Heart left ventricle (tissue), 13 donors: Measurements from ENCODE around the gene NCK2.

Experiments
- POLR2A ChIP-seq, 2 donors: fragments of 450-650 bp; IDR thresholded peaks; one replicate each; pipeline ENCODE4 v1.6.1; 2017; ENCODE audit warnings: antibody characterized with exemption in 2 of 2, mild to moderate bottlenecking in 2 of 2, moderate library complexity in 2 of 2
- TF ChIP-seq, protein P1 (sequence below), 12 donors: fragments of 200-600 bp; sonication (generic) in 4 of 12; IDR thresholded peaks; one replicate each; pipeline versions ENCODE4 v1.5.0 to v1.8.0; 2018 to 2022; ENCODE audit warnings: antibody characterized with exemption in 12 of 12, mild to moderate bottlenecking in 5 of 12
- donor health status: ischemic (EF 13 %, LVEDD 7.1; RV severe dilation, severe dysfunction).
- donor health status: DM: no; HTN: yes; CAD: no.
- donor health status: DM: no; HTN: no; CAD: no.
- donor health status: ischemic (EF 25% LVEDD 6.9; RV normal size, moderate dysfunction).
- donor health status: ischemic (EF 25% LVEDD 5.7; RV mildly dilated, moderate dysfunction).
- donor health status: ischemic (EF 35%, LVEDD 5.7; RV mildly dilated, moderate dysfunction).
- donor health status: nonischemic (EF 11% LVEDD 7.7; RV severe dilation, severe dysfunction).
- donor health status: DM: yes; HTN: yes; CAD: no.
- donor health status: PGD.
- donor health status: ischemic (EF 29% LVEDD 5.4; RV normal size, mild dysfunction).
- donor health status: nonischemic (EF 23%, LVEDD 6.1; RV moderate dilation, normal function).

GRCh38 chr2:105929516-105929915 lies 184.8 kb downstream of the NCK2 start:
- TF ChIP-seq POLR2A (IDR thresholded peaks at IDR 0.05), result no peak
- TF ChIP-seq, protein P1, sequence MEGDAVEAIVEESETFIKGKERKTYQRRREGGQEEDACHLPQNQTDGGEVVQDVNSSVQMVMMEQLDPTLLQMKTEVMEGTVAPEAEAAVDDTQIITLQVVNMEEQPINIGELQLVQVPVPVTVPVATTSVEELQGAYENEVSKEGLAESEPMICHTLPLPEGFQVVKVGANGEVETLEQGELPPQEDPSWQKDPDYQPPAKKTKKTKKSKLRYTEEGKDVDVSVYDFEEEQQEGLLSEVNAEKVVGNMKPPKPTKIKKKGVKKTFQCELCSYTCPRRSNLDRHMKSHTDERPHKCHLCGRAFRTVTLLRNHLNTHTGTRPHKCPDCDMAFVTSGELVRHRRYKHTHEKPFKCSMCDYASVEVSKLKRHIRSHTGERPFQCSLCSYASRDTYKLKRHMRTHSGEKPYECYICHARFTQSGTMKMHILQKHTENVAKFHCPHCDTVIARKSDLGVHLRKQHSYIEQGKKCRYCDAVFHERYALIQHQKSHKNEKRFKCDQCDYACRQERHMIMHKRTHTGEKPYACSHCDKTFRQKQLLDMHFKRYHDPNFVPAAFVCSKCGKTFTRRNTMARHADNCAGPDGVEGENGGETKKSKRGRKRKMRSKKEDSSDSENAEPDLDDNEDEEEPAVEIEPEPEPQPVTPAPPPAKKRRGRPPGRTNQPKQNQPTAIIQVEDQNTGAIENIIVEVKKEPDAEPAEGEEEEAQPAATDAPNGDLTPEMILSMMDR (IDR thresholded peaks at IDR 0.05), result no peak
